Stimulated activated CD8-positive, alpha-beta memory T cell treated with anti-CD3 and anti-CD28 coated beads, Interleukin-12 subunit alpha, Interleukin-12 subunit beta, amount 100 ng/mL, for 1 hour (primary cell): Measurements from ENCODE around the gene ZNRF2.

Experiments used
- DNase-seq: peaks from one replicate; pipeline ENCODE4 v3.0.0-alpha.2; 2020; ENCODE audit warnings: low read depth

ZNRF2 gene

DNA sequence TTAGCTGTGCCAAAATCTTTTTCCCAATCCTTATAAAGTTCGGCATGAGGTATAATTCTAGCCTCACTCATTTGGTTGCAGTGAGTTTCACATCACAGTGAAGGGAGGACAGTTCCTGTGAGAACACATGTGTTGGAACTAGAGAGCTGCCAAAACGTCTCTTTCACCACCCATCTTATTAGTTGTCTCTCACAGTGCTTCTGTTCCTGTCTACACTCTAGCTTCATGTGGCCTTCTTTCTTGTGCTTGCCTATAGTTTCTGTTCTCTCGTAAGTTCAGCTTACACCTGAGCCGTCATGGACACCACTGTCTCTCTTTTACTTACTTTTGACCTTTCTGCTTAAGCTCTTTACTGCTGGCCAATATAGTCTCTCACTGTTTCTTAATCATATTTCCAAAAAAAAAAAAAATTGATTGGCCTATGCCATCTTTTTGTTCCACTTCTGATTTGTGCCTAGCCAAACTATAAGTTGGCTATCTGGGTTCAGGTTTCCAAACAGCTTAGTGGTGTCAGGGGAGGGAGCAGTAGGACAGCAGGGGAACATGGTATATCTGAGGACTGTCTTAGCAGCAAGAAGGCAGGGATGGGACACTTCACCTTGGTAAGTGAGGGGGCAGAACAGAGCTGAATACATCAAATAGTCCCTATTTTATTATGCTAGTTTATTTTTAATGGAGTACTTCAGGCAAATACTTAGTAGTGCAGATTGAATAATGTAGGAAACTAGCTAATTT lies 38.0 kb downstream of the ZNRF2 start:
- DNase-seq: no peak

DNA sequence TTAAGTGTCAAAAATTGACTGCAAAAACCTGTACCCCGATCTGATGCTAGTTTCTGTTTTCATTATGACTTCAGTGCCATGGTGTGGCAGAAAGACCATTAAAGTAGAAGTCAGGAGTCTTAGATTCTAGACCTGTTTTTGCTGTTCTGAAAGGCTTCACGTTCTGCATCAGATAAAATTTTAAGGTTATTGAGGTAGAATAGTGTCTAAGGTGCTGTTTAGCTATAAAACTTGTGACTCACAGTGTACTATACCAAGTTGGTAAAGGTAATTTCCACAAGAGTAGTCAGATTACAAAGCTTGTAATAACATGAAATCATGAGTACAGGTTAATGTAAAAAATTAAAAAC lies 38.6 kb downstream of the ZNRF2 start:
- DNase-seq: no peak

DNA sequence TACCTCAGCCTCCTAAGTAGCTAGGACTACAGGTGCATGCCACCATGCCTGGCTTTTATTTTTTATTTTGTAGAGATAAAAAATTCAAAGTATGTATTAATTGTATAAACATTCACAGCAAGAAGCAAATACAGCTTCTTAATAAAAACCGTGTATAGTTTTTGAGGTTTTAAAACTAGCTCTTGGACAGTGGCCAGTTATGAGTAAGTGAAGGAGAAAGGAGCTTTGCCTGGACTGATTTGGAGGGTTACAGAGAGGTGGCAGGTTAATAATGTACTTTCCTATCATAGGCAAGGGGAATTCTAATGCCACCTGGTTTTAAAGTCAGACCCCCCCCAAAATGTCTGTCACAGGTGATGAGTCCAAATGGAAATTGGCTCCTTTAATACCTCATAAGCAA lies 43.4 kb downstream of the ZNRF2 start:
- DNase-seq: no peak

DNA sequence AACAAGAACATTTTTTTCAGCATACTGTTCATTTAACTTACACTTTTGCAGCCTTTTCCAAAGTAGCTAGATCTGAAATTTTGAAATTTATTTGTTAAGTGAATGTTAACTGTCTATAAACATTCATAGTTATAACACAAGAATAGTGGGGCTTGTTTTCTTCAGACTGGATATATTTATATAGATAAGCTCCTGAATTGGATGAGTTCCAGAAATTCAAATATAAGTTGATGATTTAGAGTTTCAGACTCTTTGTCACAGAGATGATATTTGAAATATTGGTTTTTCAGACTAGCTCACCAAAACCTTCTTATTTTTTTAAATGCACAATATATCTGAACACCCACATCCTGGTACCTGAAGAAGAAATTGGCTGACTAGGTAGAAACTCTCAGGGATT lies 44.0 kb downstream of the ZNRF2 start:
- DNase-seq: no peak

DNA sequence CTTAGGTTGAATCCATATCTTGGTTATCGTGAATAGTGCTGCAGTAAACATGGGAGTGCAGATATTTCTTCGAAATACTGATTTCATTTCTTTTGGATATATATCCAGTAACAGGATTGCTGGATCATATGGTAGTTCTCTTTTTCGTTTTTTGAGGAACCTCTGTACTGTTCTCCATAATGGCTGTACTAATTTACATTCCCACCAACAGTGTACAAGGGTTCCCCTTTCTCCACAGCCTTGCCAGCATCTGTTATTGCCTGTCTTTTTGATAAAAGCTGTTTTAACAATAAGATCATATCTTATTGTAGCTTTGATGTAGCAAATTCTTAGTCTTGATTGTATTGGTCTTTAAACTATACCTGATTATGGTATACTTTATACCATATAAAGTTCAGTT lies 45.3 kb downstream of the ZNRF2 start:
- DNase-seq: no peak

DNA sequence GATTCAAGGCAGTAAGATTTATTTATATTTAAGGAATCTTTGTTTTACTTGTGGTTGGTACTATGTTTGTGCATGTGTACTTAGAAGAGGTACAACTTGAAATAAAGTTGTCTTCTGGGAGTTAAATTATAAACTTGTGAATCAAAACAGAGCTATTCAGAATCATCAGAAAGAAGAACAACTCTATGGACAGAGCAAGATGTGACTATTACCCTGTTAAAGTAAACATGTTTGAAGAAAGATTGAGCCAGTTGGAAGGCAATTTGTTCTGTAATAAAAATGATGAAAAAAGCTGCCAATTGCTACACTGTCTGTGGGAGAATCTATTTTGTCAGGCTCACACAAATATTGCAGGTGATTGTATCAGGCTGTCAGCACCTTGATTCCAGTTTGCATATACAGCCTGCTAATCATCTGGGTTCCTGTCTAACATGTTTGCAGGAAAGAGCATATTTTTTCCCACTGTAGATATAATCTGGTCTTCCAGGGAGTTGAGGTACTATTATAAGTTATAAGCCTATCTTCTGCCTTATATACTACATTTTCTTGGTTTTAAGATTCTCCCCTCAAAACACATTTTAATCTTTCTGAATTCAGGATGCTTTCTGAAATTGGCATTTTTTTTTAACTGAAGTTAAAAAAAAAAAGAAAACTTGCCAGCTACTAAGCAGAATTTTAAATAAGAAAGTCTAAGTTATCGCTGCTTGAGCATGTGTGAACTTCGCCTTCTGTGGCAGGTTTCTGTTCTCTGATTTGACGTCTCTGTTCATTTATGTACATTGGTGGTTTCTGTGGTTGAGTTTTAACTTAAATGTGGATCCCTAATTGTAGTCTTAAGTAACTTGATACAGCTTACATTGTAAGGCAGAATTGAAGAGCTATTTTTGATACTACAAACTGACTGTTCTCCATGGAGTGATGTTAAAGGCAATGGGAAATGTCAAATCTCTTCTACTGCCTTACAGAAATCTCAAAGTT lies 46.0 kb downstream of the ZNRF2 start:
- no peak for DNase-seq

DNA sequence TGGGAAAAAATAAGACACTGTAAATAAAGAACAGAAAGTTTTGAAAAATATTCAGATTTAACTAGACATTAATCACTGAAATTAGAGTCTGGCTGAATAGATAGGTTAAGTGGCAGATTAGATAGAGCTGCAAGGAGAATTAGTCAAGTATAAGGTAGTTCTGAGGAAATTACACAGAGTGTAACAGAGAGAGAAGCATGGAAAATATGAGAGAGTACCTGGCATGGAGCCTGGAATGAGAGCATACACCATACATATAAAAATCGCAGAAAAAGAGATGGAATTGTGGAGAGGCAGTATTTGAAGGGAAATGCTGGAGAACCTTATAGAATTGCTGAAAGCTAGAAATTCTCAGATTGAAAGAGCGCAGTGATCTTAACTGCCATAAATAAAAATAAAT lies 46.9 kb downstream of the ZNRF2 start:
- DNase-seq: no peak

DNA sequence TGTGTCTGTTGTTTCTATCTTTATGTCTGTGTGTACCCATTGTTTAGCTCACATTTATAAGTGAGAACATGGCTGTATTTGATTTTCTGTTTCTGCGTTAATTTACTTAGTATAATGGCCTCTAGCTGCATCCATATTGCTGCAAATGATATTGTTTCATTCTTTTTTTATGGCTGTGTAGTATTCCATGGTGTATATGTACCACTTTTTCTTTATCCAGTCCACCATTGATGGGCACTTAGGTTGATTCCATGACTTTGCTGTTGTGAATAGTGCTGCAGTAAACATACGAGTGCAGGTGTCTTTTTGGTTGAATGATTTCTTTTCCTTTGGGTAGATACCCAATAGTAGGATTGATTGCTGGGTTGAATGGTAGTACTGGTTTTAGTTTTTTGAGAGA lies 48.2 kb downstream of the ZNRF2 start:
- DNase-seq: no peak

DNA sequence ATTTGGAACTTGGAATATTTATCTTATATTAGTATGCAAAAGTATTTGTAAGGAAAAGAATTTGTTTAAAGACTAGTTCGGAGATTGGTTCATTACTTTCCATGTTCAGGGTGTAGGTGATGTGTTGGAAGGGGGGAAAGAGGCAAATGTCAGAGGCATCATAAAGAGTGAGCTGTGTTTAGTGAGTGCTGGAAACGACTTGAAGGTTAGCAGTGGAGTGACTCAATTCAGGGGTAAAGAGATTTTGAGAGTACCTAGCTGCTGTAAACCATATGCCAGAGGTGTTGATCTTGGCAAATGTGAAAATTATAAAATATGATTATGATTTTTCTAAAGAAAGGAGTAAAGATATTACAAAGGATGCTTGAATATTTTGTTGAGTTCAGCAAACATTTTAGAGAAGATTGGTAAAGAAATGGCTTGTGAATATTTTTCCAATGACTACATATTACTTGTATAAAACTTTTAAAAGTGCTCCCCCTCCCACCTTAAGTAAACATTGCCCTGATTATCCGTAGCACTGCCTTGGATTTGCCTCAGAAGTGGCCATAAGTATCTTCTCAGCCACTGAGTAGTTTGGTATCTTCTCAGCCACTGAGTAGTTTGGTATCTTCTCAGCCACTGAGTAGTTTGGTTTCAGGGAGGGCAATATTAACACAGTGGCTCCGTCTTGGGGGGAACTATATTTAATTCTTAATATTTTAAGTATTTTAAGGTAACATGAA lies 51.5 kb downstream of the ZNRF2 start:
- no peak for DNase-seq

DNA sequence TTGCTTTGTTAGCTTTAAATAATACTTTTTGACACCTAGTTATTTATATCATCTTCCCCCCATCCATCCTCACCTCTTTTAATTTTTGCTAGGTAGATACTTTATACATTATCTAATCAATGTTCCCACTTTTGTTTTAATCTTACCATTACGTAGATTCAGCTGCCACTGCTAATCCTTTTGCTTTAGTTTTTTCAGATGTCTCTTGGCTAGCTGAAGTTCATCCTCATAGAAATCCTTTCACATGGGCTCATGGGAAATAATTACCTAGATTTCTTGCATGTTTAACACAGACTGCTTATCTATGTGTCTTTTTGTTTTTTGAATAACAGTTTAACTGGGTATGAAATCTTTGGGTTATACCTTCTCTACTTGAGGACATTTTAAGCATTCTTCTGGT lies 60.1 kb downstream of the ZNRF2 start:
- no peak for DNase-seq

DNA sequence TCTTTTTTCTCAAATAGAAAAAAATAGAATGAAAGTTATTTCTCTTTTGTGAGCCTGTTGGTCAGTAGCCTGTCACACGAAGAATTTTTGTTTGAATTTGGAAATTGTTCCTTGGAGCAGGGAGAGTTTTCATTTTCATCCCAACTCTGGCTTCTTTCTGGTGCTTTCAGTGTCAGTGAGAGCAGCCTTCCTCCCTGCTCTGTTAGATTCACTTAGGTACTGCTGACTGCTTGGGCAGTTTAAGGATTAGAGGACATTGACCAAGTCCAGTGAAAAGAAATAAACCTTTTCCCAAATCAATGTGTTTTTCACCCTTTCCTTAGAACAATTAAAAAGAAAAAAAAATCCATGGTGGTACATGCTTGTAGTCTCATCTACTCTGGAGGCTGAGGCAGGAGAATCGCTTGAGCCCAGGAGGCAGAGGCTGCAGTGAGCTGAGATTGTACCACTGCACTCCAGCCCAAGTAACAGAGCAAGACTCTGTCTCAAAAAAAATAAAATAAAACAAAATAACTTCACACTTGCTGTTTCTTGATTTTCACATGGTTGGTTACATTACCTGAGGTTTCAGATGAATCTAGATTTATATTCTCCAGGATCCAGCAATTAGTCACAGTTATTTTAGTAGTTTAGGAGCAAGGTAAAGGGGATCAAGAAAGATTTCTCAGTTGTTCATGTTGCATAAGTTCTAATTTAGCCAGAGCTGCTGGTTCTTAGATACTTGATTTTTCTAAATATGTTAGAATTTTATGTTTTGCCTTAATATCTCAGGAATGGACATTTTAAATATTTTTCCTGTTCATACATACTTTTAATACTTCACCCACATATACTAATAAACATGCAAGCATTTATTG lies 63.1 kb downstream of the ZNRF2 start:
- DNase-seq: no peak

DNA sequence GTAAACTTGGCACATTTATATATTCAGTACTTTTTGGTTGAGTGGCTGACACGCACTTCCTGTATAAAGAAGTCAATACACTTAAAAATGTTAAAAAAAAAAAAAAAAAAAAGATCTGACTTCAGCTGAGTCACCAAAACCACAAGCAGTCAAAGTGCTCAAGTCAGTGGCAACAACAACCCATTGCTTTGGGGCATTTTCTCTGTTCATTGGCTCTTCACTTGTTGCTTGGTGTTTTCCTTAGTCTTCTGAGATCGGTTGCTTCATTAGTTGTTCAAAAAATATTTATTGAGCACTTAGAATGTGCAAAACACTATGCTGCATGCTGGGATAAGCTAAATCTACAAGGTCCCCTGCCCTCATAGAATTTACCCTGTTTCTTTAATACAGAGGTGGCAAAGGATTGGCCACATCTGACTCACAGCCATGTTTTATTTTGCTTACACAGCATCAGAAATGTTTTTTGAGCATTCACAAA lies 63.7 kb downstream of the ZNRF2 start:
- DNase-seq: peak; percentile 15

DNA sequence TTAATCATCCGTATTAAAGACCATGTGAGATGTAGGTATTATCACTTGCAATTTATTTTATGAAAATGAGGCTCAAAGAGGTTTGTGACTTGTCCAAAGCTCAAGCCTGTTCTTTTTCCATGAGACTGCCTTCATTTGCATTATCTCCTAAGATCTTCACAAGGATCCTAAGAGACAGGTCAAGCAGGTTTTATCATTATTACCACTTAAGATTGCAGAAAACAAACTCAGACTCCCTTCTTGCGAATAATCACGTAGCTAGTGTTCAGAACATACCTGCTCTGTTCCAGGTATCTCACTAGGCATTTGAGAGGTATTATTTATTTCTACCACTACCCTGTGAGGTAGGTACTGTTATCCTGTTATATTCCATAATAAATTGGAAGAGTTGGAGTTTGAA lies 64.8 kb downstream of the ZNRF2 start:
- DNase-seq: no peak

DNA sequence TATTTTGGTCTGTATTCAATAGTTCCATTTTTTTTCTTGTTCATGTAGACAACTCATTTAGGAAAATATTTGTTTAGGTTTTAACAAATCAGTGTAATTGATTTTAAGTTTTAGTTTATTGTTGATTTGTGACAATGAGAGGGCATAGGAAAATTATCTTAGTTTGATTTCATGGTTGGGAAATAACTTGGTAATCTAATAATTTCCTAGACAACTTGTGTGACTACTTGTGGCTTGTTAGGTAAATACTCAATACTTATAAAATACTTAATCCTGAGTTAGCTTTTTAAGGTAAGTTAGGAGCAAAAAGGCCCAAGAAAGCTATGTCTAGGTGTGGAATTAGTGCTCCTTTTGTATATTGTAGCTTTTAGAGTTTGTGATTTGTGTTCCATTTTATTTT lies 65.4 kb downstream of the ZNRF2 start:
- no peak for DNase-seq

DNA sequence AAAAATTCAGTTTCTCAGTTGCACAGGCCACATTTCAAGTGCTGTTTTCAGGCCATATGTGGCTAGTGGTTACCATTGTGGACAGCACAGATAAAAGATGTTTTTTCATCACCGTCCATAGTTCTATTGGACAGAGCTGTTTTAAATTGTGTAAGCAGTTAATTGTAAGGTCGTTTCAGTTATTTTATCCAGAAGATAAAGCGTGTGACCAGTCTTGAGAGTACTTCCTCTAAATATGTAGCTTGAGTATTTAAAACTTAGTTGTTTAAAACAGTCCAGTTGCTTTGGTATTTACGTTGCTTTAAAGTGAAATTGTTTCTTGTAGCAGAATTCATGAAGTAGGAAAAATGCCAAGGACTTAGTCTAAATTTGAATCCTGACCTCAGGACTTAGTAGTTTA lies 66.9 kb downstream of the ZNRF2 start:
- no peak for DNase-seq

DNA sequence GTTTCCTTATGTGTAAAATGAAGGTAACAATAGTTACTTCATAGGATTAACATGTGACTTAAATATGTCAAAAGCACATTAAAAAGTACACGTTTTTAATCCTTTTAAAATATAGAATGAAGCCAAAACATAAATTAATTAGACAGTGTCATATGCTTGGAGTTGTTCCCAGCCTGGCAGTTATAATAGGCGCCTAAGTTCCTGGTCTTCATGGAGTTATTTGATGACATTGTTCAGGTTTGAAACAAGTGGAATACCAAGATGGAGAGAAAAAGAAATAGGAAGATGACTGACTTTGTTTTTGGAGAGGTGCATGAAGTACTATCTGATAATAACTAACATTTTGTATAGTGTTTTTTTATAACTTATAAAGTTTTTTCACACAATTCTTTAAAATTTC lies 67.3 kb downstream of the ZNRF2 start:
- no peak for DNase-seq

DNA sequence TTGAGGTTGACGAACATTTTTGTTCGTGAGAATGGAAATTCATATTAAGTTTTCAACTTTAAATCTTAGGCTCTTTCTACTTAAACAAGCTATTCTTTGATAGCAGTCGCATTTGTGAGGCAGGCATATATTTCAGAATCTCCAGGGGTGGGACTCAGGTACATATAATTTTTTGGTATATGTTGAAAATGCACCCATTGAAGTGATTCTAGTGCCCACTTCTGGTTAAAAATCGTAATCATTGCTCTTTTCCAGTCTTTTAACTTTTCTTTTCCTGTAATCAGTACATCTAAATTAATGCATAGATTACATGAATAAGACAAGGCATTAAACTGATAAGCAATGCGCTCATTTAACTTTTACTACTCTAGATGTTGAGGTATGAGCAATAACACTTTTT lies 67.8 kb downstream of the ZNRF2 start:
- no peak for DNase-seq

DNA sequence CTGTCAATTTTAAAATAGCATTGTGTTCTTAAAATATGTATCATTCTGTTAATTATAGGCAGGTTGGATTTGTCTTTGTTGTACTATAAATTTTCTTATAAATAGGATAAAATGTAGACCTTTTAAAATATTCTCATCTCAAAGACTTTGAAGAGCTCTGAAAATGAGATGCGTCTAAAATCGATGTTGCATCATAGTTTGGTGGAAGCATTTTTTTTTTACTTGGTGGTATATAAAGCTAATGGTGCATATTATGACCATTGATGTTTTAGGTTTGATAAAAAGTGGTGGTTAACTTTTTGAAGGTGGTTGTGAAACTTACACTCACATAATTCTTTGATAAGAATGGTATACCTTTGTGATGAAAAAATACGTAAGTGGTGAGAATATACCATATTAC lies 69.1 kb downstream of the ZNRF2 start:
- no peak for DNase-seq

DNA sequence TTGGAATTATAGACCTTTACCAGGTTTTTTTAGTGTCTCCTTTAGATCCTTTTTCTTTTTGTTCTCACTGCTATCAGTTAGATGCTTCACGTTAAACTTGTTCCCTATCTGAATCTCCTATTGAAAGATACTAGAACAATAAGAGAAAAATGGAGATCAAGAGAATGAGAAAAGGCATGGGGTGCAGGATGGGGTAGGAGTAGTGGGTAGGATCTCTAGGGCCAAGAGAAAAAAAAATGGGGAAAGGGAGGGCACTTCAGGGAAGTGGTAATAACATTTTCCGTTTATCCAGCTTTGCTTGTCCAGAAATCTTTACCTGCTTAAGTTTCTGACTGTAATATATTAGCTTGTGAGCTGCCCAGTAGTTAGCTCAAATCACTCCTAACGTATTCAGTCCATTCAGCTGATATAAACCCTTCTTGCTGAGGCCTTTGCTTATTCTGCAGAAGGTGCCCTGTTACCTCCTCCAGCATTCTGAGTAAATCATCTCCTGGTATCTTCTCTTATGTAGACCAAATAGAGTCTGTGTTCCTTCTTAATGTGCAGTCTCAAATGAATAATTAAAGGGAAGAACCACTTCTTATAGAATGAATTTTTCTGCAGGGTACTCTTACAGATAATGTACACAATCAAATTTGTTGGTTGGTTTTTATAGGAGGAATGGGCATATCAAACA lies 69.7 kb downstream of the ZNRF2 start:
- DNase-seq: no peak

DNA sequence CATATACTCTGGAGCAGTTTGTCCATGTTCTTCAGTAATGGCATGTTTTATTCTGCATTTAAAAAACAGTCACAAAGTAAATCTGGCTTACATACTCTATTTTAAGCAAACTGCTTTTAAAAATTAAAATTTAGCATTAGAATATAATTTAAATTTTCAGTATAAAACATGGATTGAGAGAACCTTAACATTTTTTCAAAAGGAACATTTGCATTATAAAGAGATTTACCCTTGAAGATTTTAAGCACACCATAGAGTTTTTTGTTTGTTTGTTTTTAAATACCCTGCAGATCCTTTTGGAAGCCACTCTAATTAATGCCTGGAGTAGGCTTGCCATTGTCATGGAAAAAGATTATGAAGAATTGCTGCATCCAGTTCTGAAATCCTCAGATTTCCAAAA lies 70.4 kb downstream of the ZNRF2 start:
- no peak for DNase-seq

DNA sequence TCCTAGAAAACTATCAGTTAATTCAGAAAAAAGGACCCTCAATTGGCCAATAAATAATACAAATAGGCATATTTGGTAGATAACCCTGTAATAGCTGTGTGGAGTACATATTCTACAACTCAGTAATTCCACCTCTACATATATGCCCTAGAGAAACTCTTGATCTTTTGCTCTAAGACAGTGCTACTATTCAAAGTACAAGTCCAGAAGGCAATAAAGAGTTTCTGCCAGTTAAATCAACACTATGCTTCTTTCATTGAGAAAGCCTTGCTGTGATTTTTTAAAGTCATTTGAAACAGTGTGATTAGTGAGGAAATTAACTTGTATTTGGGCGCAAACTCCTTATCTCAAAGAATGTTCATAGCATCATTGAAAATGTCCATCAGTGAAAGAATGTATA lies 75.6 kb downstream of the ZNRF2 start:
- no peak for DNase-seq
